Activated CD4-positive, CD25-positive, alpha-beta regulatory T cell (primary cell): Measurements from ENCODE around the gene UBE2Q1.

Experiments
- DNase-seq, 4 experiments: peaks; one replicate each; lab custom pipeline; 2025; lab: John Stamatoyannopoulos, UW

Gene UBE2Q1

DNA sequence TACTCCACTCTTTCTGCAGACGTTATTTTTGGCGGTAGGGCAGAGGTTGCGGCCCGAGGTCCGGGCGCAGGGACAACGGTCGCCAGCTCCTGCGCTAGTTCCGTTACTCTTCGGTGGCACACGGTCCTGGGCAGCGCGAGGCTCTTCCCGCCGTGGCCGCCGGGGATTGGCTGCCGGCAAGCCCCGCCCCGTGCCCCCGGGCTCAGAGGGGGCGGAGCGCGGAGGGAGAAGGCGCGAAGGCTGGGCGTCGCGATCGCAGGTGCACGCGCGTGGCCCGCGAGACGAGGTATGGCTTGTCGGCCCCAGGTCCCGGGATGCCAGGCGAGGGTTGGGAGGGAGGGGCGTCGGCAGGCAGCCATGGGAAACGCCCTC, 55.7 kb downstream of the UBE2Q1 start:
- DNase-seq: no peak

DNA sequence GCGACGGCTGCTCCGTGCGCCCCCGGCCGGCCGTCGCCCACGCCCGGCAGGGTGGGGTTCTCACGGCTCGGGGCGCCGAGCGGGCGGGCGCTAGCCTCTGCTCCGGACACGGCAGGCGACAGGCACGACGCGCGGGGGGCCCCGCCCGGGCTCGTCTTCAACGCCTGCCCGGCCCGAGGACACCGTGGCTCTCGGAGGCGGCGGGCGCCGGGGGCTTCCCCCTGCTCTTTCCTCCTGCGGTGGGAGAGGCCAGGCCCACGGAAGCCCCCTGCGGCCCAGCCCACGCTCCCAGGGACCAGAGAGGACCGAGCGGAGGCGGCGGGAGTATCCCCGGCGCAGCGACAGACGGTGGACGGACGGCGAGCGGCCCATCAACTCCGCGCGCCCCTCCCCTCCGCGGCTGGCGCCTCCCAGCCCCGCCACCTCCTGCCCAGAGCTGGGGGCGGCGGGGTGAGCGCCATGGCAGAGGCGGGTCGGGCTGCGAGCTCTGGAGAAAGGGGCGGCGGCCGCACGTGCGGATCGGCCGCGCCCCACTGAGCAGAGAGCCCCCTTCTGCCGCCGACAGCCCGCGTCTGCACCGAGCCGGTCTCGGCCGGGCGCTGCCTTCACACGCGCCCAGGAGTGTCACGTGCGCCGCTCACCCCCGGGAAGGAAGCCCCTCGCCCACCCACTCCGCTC, 56.3 kb downstream of the UBE2Q1 start, which contains the start of the genes SHE and TDRD10:
TSS of gene SHE (minus strand) at position 347 of the 678 bp plus-strand sequence. CDS start 386 bp downstream, outside the sequence.
TSS of gene TDRD10 (plus strand) at position 154 of the 678 bp plus-strand sequence. CDS start 4,685 bp downstream, outside the sequence.
- no peak for DNase-seq

GRCh38 chr1:154501423-154502065, 56.9 kb downstream of the UBE2Q1 start:
- DNase-seq: no peak

GRCh38 chr1:154500533-154500932, 57.9 kb downstream of the UBE2Q1 start:
- no peak for DNase-seq

- no peak for DNase-seq
Observed at GRCh38 chr1:154499446-154499845, 59.0 kb downstream of the UBE2Q1 start.
